HFFc6 (cell line): ENCODE data around the gene TMEM207. TPM values are rescaled to one million over a fixed set of nuclear protein-coding genes. Genes with fewer than 3 reads are reported as not detected.
"Not testable (repeated sequence)": the region's sequence is repeated elsewhere in the genome, so short reads cannot be mapped to it uniquely, and the experiment has no call there.

ENCODE experiments used
- DNase-seq: peaks from one replicate; pipeline ENCODE4 v3.0.0-alpha.2; 2018
- H3K27ac Mint-ChIP-seq: 2 replicates; pipeline ENCODE4 v1.8.0; 2020; ENCODE audit warnings: mild to moderate bottlenecking, mixed read lengths
- H3K27me3 Mint-ChIP-seq: 2 replicates; pipeline ENCODE4 v1.8.0; 2021; ENCODE audit warnings: mild to moderate bottlenecking, moderate library complexity, mixed read lengths; ENCODE audit not compliant: insufficient read depth
- H3K36me3 Mint-ChIP-seq: 2 replicates; pipeline ENCODE4 v1.8.0; 2021; ENCODE audit warnings: low read depth, mixed read lengths
- H3K4me1 Mint-ChIP-seq: 2 replicates; pipeline ENCODE4 v1.8.0; 2020; ENCODE audit warnings: low read depth, mixed read lengths
- H3K4me3 Mint-ChIP-seq: 2 replicates; pipeline ENCODE4 v1.8.0; 2020; ENCODE audit warnings: mild to moderate bottlenecking, moderate library complexity, mixed read lengths
- H3K9me3 Mint-ChIP-seq: 2 replicates; pipeline ENCODE4 v1.8.0; 2020; ENCODE audit warnings: mild to moderate bottlenecking, mixed read lengths
- CTCF ChIP-seq: fragments of 200-600 bp; sonication (generic); IDR thresholded peaks from 2 replicates; pipeline ENCODE4 v1.5.0; 2021; ENCODE audit warnings: antibody characterized with exemption, mild to moderate bottlenecking
- total RNA-seq, 6 experiments: library from RNA; stranded (reverse); fragmentation: NEBNext Ultra II Directional; extraction: Animal tissue kit (Norgen Biotek cat#: 25700); gene quantifications; 2 replicates in 1 of 6; 3 replicates in 5 of 6; pipeline ENCODE4 v1.2.3, GENCODE V29; 2021

Gene TMEM207
- total RNA-seq, 6 experiments from 2014 or later, result not detected

GRCh38 chr3:190486908-190487607 is 37.4 kb upstream of the TMEM207 start:
- H3K4me3 Mint-ChIP-seq, result no peak overlapping the region
- H3K27me3 Mint-ChIP-seq, result peaks cover 7% of the 10 kb centered on the region
- H3K9me3 Mint-ChIP-seq, result no peaks in the 10 kb centered on the region
- no peak for TF ChIP-seq CTCF
- no peak overlapping the region for H3K27ac Mint-ChIP-seq
- H3K36me3 Mint-ChIP-seq, result no peaks in the 10 kb centered on the region
- DNase-seq, result no peak
- H3K4me1 Mint-ChIP-seq, result no peaks in the 10 kb centered on the region

- Mint-ChIP-seq H3K36me3 (no peaks in the 10 kb centered on the region), H3K4me3 (no peak overlapping the region), H3K9me3 (no peaks in the 10 kb centered on the region), H3K27me3 (peaks cover 7% of the 10 kb centered on the region), H3K4me1 (no peaks in the 10 kb centered on the region), H3K27ac (no peak overlapping the region)
- no peak for DNase-seq
- TF ChIP-seq CTCF, result no peak
Observed at GRCh38 chr3:190486533-190486864, 36.8 kb upstream of the TMEM207 start.

- Mint-ChIP-seq H3K27ac (no peak overlapping the region), H3K4me3 (no peak overlapping the region), H3K27me3 (peaks cover 7% of the 10 kb centered on the region), H3K36me3 (no peaks in the 10 kb centered on the region), H3K9me3 (no peaks in the 10 kb centered on the region), H3K4me1 (no peaks in the 10 kb centered on the region)
- no peak for TF ChIP-seq CTCF
- DNase-seq, result no peak
Observed at GRCh38 chr3:190485830-190486532, 36.3 kb upstream of the TMEM207 start.

- no peaks in the 10 kb centered on the region for H3K9me3 Mint-ChIP-seq
- no peak overlapping the region for H3K27ac Mint-ChIP-seq
- no peak overlapping the region for H3K4me3 Mint-ChIP-seq
- DNase-seq, result no peak
- no peaks in the 10 kb centered on the region for H3K4me1 Mint-ChIP-seq
- no peak for TF ChIP-seq CTCF
- H3K36me3 Mint-ChIP-seq, result no peaks in the 10 kb centered on the region
- peaks cover 7% of the 10 kb centered on the region for H3K27me3 Mint-ChIP-seq
Observed at GRCh38 chr3:190481779-190482178, 32.1 kb upstream of the TMEM207 start.

- H3K4me1 Mint-ChIP-seq, result not testable (repeated sequence)
Observed at GRCh38 chr3:190473261-190473660, 23.6 kb upstream of the TMEM207 start.

GRCh38 chr3:190467922-190468321 is 18.2 kb upstream of the TMEM207 start:
- no peaks in the 10 kb centered on the region for H3K4me1 Mint-ChIP-seq
- H3K36me3 Mint-ChIP-seq, result no peaks in the 10 kb centered on the region
- H3K27ac Mint-ChIP-seq, result no peak overlapping the region
- H3K27me3 Mint-ChIP-seq, result peaks cover 6% of the 10 kb centered on the region; the same call in 1 of the 2 replicates
- DNase-seq, result no peak
- peaks cover 10% of the 10 kb centered on the region for H3K9me3 Mint-ChIP-seq
- TF ChIP-seq CTCF, result no peak
- no peak overlapping the region for H3K4me3 Mint-ChIP-seq

More at GRCh38 chr3:190473261-190473660, 23.6 kb upstream of the TMEM207 start:
- not testable (repeated sequence) for H3K9me3 Mint-ChIP-seq, H3K4me3 Mint-ChIP-seq, H3K27me3 Mint-ChIP-seq, H3K36me3 Mint-ChIP-seq, H3K27ac Mint-ChIP-seq, DNase-seq
